Caco-2 (cell line): Measurements from ENCODE around the gene NDUFB10. TPM values are rescaled to one million over a fixed set of nuclear protein-coding genes. Genes with fewer than 3 reads are reported as not detected.

Source experiments
- BruUV-seq: library from RNA; stranded (reverse); fragments of 400-500 nt; replicated peaks from 2 replicates; lab custom pipeline; 2021; lab: Mats Ljungman, UMichigan
- CTCF ChIA-PET: fragments of 300-600 bp; sonication (Branson Sonifier 250); formaldehyde crosslinking; loops from one replicate; lab custom pipeline; 2022; ENCODE audit warnings: antibody characterized with exemption; lab: Charles Lee
- POLR2A ChIA-PET: fragments of 300-600 bp; sonication (Branson Sonifier 250); formaldehyde crosslinking; loops from one replicate; lab custom pipeline; 2022; ENCODE audit warnings: antibody characterized with exemption; lab: Charles Lee
- DNase-seq, 2 experiments: peaks; one replicate each; pipeline versions ENCODE4 v3.0.0 to v3.0.0-alpha.2; 2020 to 2022
- H3K27me3 ChIP-seq: replicated peaks from 2 replicates; pipeline ENCODE4 v1.6.0; 2011; ENCODE audit warnings: low read length; ENCODE audit not compliant: control insufficient read depth, insufficient read depth
- H3K36me3 ChIP-seq: 2 replicates; pipeline ENCODE4 v1.5.1; 2011; ENCODE audit warnings: low read length; ENCODE audit not compliant: control insufficient read depth, insufficient read depth
- H3K4me1 ChIP-seq: fragments of 250-450 bp; sonication (Bioruptor Pico); 2 replicates; pipeline ENCODE4 v1.5.1; 2020; ENCODE audit warnings: mild to moderate bottlenecking
- H3K4me3 ChIP-seq: 2 replicates; pipeline ENCODE4 v1.5.1; 2011; ENCODE audit warnings: low read depth, mild to moderate bottlenecking, control low read depth, low read length
- H3K9me3 ChIP-seq: fragments of 250-450 bp; sonication (Bioruptor Pico); 2 replicates; pipeline ENCODE4 v1.5.1; 2020; ENCODE audit warnings: mild to moderate bottlenecking, moderate library complexity
- H3K27ac Mint-ChIP-seq: one replicate; pipeline ENCODE4 v1.8.0; 2022; ENCODE audit warnings: mixed read lengths; ENCODE audit not compliant: unreplicated experiment
- H3K27me3 Mint-ChIP-seq: one replicate; pipeline ENCODE4 v1.8.0; 2022; ENCODE audit warnings: mixed read lengths; ENCODE audit not compliant: insufficient read depth, unreplicated experiment
- H3K36me3 Mint-ChIP-seq: one replicate; pipeline ENCODE4 v1.8.0; 2022; ENCODE audit warnings: mild to moderate bottlenecking, mixed read lengths; ENCODE audit not compliant: insufficient read depth, unreplicated experiment
- H3K4me1 Mint-ChIP-seq: one replicate; pipeline ENCODE4 v1.8.0; 2022; ENCODE audit warnings: low read depth, mixed read lengths; ENCODE audit not compliant: unreplicated experiment
- H3K4me3 Mint-ChIP-seq: one replicate; pipeline ENCODE4 v1.8.0; 2022; ENCODE audit warnings: mild to moderate bottlenecking, moderate library complexity, mixed read lengths; ENCODE audit not compliant: unreplicated experiment
- H3K9me3 Mint-ChIP-seq: one replicate; pipeline ENCODE4 v1.8.0; 2022; ENCODE audit warnings: mixed read lengths; ENCODE audit not compliant: unreplicated experiment
- intact Hi-C: fragments of 100-400 bp; cut with micrococcal nuclease; formaldehyde crosslinking; loops from one replicate; pipeline ENCODE4 v1.10.0; 2022; ENCODE audit not compliant: unreplicated experiment
- total RNA-seq: library from RNA; stranded (reverse); gene quantifications from 2 replicates; pipeline ENCODE4 v1.2.3, GENCODE V29; 2022
- TF ChIP-seq, protein P1 (sequence below), 2 experiments: fragments of 200-600 bp in 1 of 2; IDR thresholded peaks; 1 replicate in 1 of 2; 2 replicates in 1 of 2; pipeline versions ENCODE4 v1.5.1 to v1.8.0; 2011 to 2022; ENCODE audit warnings: antibody characterized with exemption in 1 of 2, control low read depth in 1 of 2, inconsistent platforms in 1 of 2, low read depth in 1 of 2, low read length in 1 of 2, mild to moderate bottlenecking in 1 of 2, moderate library complexity in 1 of 2; ENCODE audit not compliant: insufficient read depth in 1 of 2, severe bottlenecking in 1 of 2, unreplicated experiment in 1 of 2

NDUFB10 gene
- total RNA-seq, 1 experiment from 2014 or later: 128 TPM

DNA sequence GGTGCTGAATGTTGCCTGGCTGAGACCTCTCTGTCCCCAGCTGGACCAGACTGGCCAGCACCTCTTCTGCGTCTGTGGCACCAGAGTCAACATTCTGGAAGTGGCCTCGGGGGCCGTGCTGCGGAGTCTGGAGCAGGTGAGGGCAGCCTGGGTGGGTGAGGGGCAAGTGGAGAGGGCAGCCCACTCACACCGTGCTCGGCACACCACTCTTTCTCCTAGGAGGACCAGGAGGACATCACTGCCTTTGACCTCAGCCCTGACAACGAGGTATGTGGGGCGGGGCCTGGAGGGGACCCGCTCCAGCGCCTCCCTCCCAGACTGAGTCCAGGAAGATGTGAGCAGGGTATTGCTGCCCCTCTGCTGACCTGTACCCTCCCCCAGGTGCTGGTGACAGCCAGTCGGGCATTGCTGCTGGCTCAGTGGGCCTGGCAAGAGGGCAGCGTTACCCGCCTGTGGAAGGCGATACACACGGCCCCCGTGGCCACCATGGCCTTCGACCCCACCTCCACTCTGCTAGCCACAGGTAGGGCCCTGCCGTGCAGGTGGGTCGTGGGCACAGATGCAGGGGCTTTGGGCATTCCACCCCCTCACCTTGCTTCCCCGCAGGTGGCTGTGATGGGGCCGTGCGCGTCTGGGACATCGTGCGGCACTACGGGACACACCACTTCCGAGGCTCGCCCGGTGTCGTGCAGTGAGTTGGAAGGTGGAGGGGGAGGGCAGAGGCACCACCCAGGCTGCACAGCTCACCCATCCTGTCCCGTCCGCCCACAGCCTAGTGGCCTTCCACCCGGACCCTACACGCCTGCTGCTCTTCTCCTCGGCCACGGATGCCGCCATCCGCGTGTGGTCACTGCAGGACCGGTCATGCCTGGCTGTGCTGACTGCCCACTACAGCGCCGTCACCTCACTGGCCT is 15.1 kb downstream of the NDUFB10 start:
- no peaks in the 10 kb centered on the region for H3K27me3 Mint-ChIP-seq
- H3K27me3 ChIP-seq: no peaks in the 10 kb centered on the region
- TF ChIP-seq, protein P1, sequence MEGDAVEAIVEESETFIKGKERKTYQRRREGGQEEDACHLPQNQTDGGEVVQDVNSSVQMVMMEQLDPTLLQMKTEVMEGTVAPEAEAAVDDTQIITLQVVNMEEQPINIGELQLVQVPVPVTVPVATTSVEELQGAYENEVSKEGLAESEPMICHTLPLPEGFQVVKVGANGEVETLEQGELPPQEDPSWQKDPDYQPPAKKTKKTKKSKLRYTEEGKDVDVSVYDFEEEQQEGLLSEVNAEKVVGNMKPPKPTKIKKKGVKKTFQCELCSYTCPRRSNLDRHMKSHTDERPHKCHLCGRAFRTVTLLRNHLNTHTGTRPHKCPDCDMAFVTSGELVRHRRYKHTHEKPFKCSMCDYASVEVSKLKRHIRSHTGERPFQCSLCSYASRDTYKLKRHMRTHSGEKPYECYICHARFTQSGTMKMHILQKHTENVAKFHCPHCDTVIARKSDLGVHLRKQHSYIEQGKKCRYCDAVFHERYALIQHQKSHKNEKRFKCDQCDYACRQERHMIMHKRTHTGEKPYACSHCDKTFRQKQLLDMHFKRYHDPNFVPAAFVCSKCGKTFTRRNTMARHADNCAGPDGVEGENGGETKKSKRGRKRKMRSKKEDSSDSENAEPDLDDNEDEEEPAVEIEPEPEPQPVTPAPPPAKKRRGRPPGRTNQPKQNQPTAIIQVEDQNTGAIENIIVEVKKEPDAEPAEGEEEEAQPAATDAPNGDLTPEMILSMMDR (IDR thresholded peaks at IDR 0.05; ENCODE audit: insufficient read depth in 1 of 2, low read depth in 1 of 2, low read length in 1 of 2, severe bottlenecking in 1 of 2, unreplicated experiment in 1 of 2): no peak
- ChIA-PET POLR2A (no interaction called here), CTCF (no interaction called here)
- H3K36me3 ChIP-seq: no peaks in the 10 kb centered on the region; the same call in 1 of the 2 replicates
- H3K36me3 Mint-ChIP-seq: peaks cover 26% of the 10 kb centered on the region
- DNase-seq: no peak
- no peaks in the 10 kb centered on the region for H3K4me1 ChIP-seq
- H3K4me3 Mint-ChIP-seq: no peak overlapping the region
- H3K9me3 Mint-ChIP-seq: no peaks in the 10 kb centered on the region
- H3K4me1 Mint-ChIP-seq: peaks cover 9% of the 10 kb centered on the region
- no peak overlapping the region for H3K4me3 ChIP-seq
- H3K27ac Mint-ChIP-seq: no peak overlapping the region
- no TSS peak for BruUV-seq
- intact Hi-C loops: no loop called here
- H3K9me3 ChIP-seq: no peaks in the 10 kb centered on the region

DNA sequence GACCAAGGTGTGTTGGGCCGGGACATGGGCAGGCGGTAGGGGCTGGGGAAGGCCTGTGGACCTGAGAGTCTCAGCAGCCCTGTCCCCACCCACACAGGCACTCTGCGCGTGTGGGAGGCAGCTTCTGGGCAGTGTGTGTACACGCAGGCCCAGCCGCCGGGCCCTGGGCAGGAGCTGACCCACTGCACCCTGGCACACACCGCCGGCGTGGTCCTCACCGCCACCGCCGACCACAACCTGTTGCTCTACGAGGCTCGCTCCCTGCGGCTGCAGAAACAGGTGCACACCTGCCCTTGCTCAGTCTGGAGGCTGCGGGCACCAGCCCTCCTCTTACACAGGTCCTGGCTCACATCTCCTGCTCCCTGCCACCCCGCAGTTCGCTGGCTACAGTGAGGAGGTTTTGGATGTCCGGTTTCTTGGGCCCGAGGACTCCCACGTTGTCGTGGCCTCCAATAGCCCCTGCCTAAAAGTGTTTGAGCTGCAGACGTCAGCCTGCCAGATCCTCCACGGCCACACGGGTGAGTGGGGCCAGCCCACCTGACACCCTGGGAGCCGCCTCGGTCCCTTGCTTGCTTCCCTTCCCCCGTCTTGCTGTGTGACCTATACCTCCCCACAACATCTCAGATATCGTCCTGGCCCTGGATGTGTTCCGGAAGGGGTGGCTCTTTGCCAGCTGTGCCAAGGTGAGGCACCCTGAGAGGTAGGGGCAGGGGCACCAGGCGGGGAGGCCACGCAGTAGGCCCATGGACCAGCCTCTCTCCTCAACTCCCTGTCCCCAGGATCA is 16.3 kb downstream of the NDUFB10 start:
- Mint-ChIP-seq H3K4me3 (no peak overlapping the region), H3K27ac (no peak overlapping the region), H3K9me3 (no peaks in the 10 kb centered on the region), H3K4me1 (peaks cover 9% of the 10 kb centered on the region), H3K27me3 (no peaks in the 10 kb centered on the region), H3K36me3 (peaks cover 30% of the 10 kb centered on the region)
- Histone ChIP-seq H3K9me3 (no peaks in the 10 kb centered on the region), H3K36me3 (no peaks in the 10 kb centered on the region; the same call in 1 of the 2 replicates), H3K4me1 (no peaks in the 10 kb centered on the region), H3K27me3 (no peaks in the 10 kb centered on the region), H3K4me3 (no peak overlapping the region)
- POLR2A ChIA-PET: no interaction called here
- TF ChIP-seq, protein P1 (IDR thresholded peaks at IDR 0.05; ENCODE audit: insufficient read depth in 1 of 2, low read depth in 1 of 2, low read length in 1 of 2, severe bottlenecking in 1 of 2, unreplicated experiment in 1 of 2): no peak
- DNase-seq: no peak
- CTCF ChIA-PET: no interaction called here
- intact Hi-C loops: no loop called here
- BruUV-seq: no TSS peak

DNA sequence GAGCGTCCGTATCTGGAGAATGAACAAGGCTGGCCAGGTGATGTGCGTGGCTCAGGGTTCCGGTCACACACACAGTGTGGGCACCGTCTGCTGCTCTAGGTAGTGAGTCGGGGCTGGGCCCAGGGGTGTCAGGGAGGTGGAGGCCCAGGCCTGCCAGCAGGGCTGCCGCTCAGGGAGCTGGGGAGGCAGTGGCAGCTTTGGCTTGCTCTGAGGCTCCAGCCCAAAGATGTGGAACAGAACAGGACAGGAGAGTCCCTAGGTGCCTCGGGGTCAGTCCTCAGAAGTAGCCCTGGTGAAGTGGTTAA is 16.8 kb downstream of the NDUFB10 start:
- Mint-ChIP-seq H3K4me1 (peaks cover 9% of the 10 kb centered on the region), H3K27me3 (no peaks in the 10 kb centered on the region), H3K27ac (no peak overlapping the region), H3K36me3 (peaks cover 34% of the 10 kb centered on the region), H3K4me3 (no peak overlapping the region), H3K9me3 (no peaks in the 10 kb centered on the region)
- H3K4me3 ChIP-seq: no peak overlapping the region
- no peaks in the 10 kb centered on the region for H3K4me1 ChIP-seq
- POLR2A ChIA-PET: no interaction called here
- no TSS peak for BruUV-seq
- intact Hi-C loops: no loop called here
- no peaks in the 10 kb centered on the region; the same call in 1 of the 2 replicates for H3K36me3 ChIP-seq
- TF ChIP-seq, protein P1 (IDR thresholded peaks at IDR 0.05; ENCODE audit: insufficient read depth in 1 of 2, low read depth in 1 of 2, low read length in 1 of 2, severe bottlenecking in 1 of 2, unreplicated experiment in 1 of 2): no peak
- no peaks in the 10 kb centered on the region for H3K9me3 ChIP-seq
- CTCF ChIA-PET: no interaction called here
- DNase-seq: no peak
- no peaks in the 10 kb centered on the region for H3K27me3 ChIP-seq
